ENCODE results near the gene CAPN7. TPM values are rescaled to one million over a fixed set of nuclear protein-coding genes. Genes with fewer than 3 reads are reported as not detected.
A peak's percentile ranks its signal among the peaks of the same experiment; 100 is the strongest.

The CAPN7 gene
- total and polyA plus RNA-seq, 2 donors (not counting 1 experiment from before 2014, with no cell fraction given) = 40.4 to 85.9 TPM

GRCh38 chr3:15268033-15268631 is 62.1 kb downstream of the CAPN7 start:
- H3K79me2 ChIP-seq (ENCODE audit: control insufficient read depth, insufficient read depth, low read length) = peaks cover 75% of the 10 kb centered on the region
- H3K4me1 ChIP-seq (ENCODE audit: control insufficient read depth in 2 of 2, insufficient read depth in 2 of 2, low read length in 2 of 2) = peaks cover 71 to 79% of the 10 kb centered on the region in 2 donors
- Mint-ChIP-seq H3K4me1 (peaks cover 81% of the 10 kb centered on the region), H3K27ac (no peak overlapping the region), H3K9me3 (ENCODE audit: insufficient read depth) (no peaks in the 10 kb centered on the region), H3K27me3 (no peaks in the 10 kb centered on the region), H3K4me3 (peak overlapping the region; percentile 39)
- TF ChIP-seq EZH2 (IDR thresholded peaks at IDR 0.05; ENCODE audit: borderline replicate concordance, insufficient read depth, low read depth, low read length, poor library complexity, severe bottlenecking) (no peak), CTCF (IDR thresholded peaks at IDR 0.05) (peak; percentile 92)
- DNase-seq (peak; percentile 87), ATAC-seq (ENCODE audit: low read depth) (peak; percentile 41)
- H3K36me3 ChIP-seq (replicated peaks in 1 of 2; ENCODE audit: control extremely low read depth in 1 of 2, control insufficient read depth in 1 of 2, extremely low read depth in 1 of 2, insufficient read depth in 2 of 2, low read length in 1 of 2) = peaks cover 7 to 54% of the 10 kb centered on the region in 2 experiments
- H3K27ac ChIP-seq (ENCODE audit: low read length in 2 of 2) = no peak overlapping the region
- no peak overlapping the region for H3K9ac ChIP-seq (ENCODE audit: low read length)
- no peaks in the 10 kb centered on the region for H3K27me3 ChIP-seq (replicated peaks in 1 of 4; ENCODE audit: control extremely low read depth in 1 of 4, control insufficient read depth in 3 of 4, insufficient read depth in 4 of 4, low read length in 3 of 4)
- CTCF ChIA-PET = interaction anchor here (0.6 to 13.8 kb wide), 52 partner anchors 9 to 290 kb away, joined by 3 to 421 read pairs (median 8); partner anchors contain the start of genes CAPN7 and SH3BP5
- H2AFZ ChIP-seq (ENCODE audit: insufficient read depth, low read depth, low read length, poor library complexity, severe bottlenecking) = no peak overlapping the region
- H3K4me2 ChIP-seq (replicated peaks; ENCODE audit: low read depth, low read length, poor library complexity, severe bottlenecking) = peak overlapping the region; percentile 62
- POLR2A ChIA-PET = interaction anchor here (0.6 to 1.6 kb wide), 5 partner anchors 24 to 131 kb away, joined by 3 to 6 read pairs (median 3); no protein-coding TSS in a partner anchor
- H3K9me3 ChIP-seq (ENCODE audit: control extremely low read depth in 1 of 3, control insufficient read depth in 2 of 3, insufficient read depth in 1 of 3, low read length in 2 of 3) = no peaks in the 10 kb centered on the region
- intact Hi-C loops (cut with micrococcal nuclease) = loop anchor here (1.0 to 2.0 kb wide), 6 partner anchors 61 to 289 kb away; partner anchors contain the start of genes CAPN7 and SH3BP5
- peaks cover 98% of the 10 kb centered on the region for H4K20me1 ChIP-seq (ENCODE audit: control insufficient read depth, insufficient read depth, low read length, poor library complexity, severe bottlenecking)
- 0% methylated on average over 5 of the region's 15 CpGs for WGBS (ENCODE audit: insufficient coverage)
- H3K4me3 ChIP-seq (ENCODE audit: control extremely low read depth in 1 of 5, extremely low read depth in 1 of 5, insufficient read depth in 1 of 5, low read depth in 2 of 5, low read length in 4 of 5) = no peak overlapping the region
